Osteoblast (primary cell): Measurements from ENCODE around the gene RIC3. TPM values are rescaled to one million over a fixed set of nuclear protein-coding genes. Genes with fewer than 3 reads are reported as not detected.

Source experiments
- DNase-seq: peaks from one replicate; pipeline ENCODE4 v3.0.0; 2011; ENCODE audit warnings: low spot score, mixed read lengths; ENCODE audit not compliant: insufficient read length; ENCODE audit errors: missing footprints
- H2AFZ ChIP-seq: 2 replicates; pipeline ENCODE4 v1.6.0; 2011; ENCODE audit warnings: mild to moderate bottlenecking, low read length
- H3K27ac ChIP-seq: 2 replicates; pipeline ENCODE4 v1.5.1; 2011; ENCODE audit warnings: mild to moderate bottlenecking, low read depth, low read length, moderate library complexity
- H3K27me3 ChIP-seq: 2 replicates; pipeline ENCODE4 v1.6.0; 2012; ENCODE audit warnings: mild to moderate bottlenecking, control low read depth, inconsistent platforms, low read length, moderate library complexity; ENCODE audit not compliant: insufficient read depth
- H3K36me3 ChIP-seq: 2 replicates; pipeline ENCODE4 v1.5.1; 2011; ENCODE audit warnings: mild to moderate bottlenecking, low read length, control low read depth, moderate library complexity; ENCODE audit not compliant: insufficient read depth
- H3K4me1 ChIP-seq: 2 replicates; pipeline ENCODE4 v1.5.1; 2011; ENCODE audit warnings: mild to moderate bottlenecking, low read length, control low read depth, moderate library complexity; ENCODE audit not compliant: insufficient read depth
- H3K4me2 ChIP-seq: 2 replicates; pipeline ENCODE4 v1.6.0; 2011; ENCODE audit warnings: mild to moderate bottlenecking, low read length; ENCODE audit not compliant: insufficient read depth
- H3K4me3 ChIP-seq: fragments of 200-600 bp; sonication (generic); 3 replicates; pipeline ENCODE4 v1.5.1; 2012; ENCODE audit warnings: mild to moderate bottlenecking, low read length, inconsistent platforms; ENCODE audit not compliant: insufficient read depth
- H3K79me2 ChIP-seq: 2 replicates; pipeline ENCODE4 v1.6.0; 2012; ENCODE audit warnings: mild to moderate bottlenecking, low read length, control low read depth, inconsistent platforms; ENCODE audit not compliant: insufficient read depth
- H3K9me3 ChIP-seq: 2 replicates; pipeline ENCODE4 v1.5.1; 2011; ENCODE audit warnings: low read depth, low read length, control low read depth
- H4K20me1 ChIP-seq: 2 replicates; pipeline ENCODE4 v1.6.0; 2012; ENCODE audit warnings: mild to moderate bottlenecking, low read length, control low read depth; ENCODE audit not compliant: insufficient read depth
- total RNA-seq: library from RNA; depleted of rRNA; stranded (reverse); fragments of >200 nt; gene quantifications from 2 replicates; pipeline ENCODE4 v1.2.3, GENCODE V29; 2012
- TF ChIP-seq, protein P1 (sequence below): IDR thresholded peaks from 2 replicates; pipeline ENCODE4 v1.5.1; 2011; ENCODE audit warnings: mild to moderate bottlenecking, low read depth, low read length, moderate library complexity; ENCODE audit errors: extremely low read depth

The RIC3 gene
- total RNA-seq, 1 donor = not detected

DNA sequence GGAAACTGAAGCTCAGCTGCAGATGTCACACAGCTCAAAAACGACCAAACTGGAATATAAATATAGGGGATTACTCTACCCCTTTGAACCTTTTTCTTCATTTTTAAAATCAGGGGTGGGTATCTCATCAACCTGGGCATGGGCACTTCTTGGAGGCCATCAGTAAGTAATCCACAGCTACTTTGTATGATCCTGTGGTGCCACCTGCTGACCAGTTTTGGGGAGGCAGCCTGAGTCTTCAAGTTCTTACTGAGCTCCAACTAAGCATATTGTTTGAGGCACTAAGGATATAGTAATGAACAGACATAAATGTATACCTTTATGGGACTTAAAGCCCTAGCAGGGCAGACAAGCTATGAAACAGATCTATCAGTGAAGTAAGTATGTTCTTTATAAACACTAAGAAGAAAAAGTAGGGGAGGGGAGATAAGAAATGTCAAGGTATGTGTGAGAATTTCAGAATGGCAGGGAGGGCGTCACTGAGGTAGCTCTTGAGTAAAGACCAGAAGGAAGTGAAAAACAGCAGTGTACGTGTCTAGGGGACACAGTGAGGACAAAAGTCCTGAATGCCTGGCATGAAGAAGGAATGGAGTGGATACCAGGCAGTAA is 69.4 kb downstream of the RIC3 start:
- Histone ChIP-seq H3K27ac (peak overlapping the region; percentile 79), H3K4me2 (no peak overlapping the region), H3K9me3 (no peaks in the 10 kb centered on the region), H3K4me1 (peaks cover 17% of the 10 kb centered on the region), H4K20me1 (peaks cover 11% of the 10 kb centered on the region), H3K36me3 (peaks cover 44% of the 10 kb centered on the region), H2AFZ (no peak overlapping the region), H3K27me3 (no peaks in the 10 kb centered on the region), H3K4me3 (no peak overlapping the region), H3K79me2 (no peaks in the 10 kb centered on the region)
- TF ChIP-seq, protein P1, sequence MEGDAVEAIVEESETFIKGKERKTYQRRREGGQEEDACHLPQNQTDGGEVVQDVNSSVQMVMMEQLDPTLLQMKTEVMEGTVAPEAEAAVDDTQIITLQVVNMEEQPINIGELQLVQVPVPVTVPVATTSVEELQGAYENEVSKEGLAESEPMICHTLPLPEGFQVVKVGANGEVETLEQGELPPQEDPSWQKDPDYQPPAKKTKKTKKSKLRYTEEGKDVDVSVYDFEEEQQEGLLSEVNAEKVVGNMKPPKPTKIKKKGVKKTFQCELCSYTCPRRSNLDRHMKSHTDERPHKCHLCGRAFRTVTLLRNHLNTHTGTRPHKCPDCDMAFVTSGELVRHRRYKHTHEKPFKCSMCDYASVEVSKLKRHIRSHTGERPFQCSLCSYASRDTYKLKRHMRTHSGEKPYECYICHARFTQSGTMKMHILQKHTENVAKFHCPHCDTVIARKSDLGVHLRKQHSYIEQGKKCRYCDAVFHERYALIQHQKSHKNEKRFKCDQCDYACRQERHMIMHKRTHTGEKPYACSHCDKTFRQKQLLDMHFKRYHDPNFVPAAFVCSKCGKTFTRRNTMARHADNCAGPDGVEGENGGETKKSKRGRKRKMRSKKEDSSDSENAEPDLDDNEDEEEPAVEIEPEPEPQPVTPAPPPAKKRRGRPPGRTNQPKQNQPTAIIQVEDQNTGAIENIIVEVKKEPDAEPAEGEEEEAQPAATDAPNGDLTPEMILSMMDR = peak; percentile 93
- DNase-seq = peak; percentile 86

DNA sequence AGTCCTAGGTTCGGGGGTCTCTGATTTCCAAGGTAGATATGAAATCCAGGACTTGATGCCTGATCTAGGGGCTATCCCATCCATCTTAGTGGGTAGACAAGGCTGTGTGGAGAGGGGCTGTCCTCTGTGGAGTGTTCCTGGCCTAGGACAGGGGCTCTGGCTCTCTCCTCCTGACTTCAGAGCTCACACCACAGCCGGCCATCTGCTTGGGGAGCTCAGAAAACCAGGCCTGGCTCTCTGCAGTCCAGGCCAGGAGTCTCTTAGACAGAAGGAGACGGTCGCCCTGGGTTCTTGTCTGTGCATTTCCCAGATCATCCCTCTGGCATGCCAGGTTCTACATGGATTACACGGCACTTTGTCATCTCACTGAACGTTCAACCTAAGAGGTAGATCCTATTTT is 69.9 kb downstream of the RIC3 start:
- TF ChIP-seq, protein P1 = no peak
- DNase-seq = peak; percentile 73
- Histone ChIP-seq H4K20me1 (peaks cover 11% of the 10 kb centered on the region), H3K4me3 (no peak overlapping the region), H3K9me3 (no peaks in the 10 kb centered on the region), H3K27ac (peak overlapping the region; percentile 79), H3K4me1 (peaks cover 17% of the 10 kb centered on the region), H3K79me2 (no peaks in the 10 kb centered on the region), H2AFZ (peak overlapping the region; percentile 11), H3K27me3 (no peaks in the 10 kb centered on the region), H3K36me3 (peaks cover 40% of the 10 kb centered on the region), H3K4me2 (peak overlapping the region; percentile 18)

DNA sequence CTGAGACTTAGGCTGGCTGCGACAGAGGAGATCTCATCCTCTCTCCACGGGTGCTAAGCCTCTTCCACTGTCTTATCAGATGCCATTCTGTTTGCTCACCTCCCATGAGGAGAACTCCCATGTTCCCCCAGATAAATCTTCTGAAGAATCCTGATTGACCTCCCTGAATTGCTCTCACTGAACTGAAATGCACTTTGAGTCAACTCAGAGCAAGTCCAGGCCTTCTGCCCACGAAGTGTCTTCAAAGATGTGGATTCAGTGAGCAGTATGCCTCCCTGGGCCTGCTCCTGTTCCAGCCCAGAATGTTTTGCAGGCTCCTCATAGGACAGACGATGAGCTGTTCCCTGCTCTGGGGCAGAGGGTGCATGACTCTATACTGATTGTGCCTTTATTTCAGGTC is 70.5 kb downstream of the RIC3 start:
- peaks cover 39% of the 10 kb centered on the region for H3K36me3 ChIP-seq
- no peak overlapping the region for H3K4me3 ChIP-seq
- DNase-seq = peak; percentile 96
- H3K4me1 ChIP-seq = peaks cover 17% of the 10 kb centered on the region
- H3K27ac ChIP-seq = peak overlapping the region; percentile 79
- peaks cover 12% of the 10 kb centered on the region for H4K20me1 ChIP-seq
- no peaks in the 10 kb centered on the region for H3K27me3 ChIP-seq
- TF ChIP-seq, protein P1 = no peak
- H3K4me2 ChIP-seq = peak overlapping the region; percentile 18
- no peaks in the 10 kb centered on the region for H3K9me3 ChIP-seq
- no peaks in the 10 kb centered on the region for H3K79me2 ChIP-seq
- peak overlapping the region; percentile 11 for H2AFZ ChIP-seq

DNA sequence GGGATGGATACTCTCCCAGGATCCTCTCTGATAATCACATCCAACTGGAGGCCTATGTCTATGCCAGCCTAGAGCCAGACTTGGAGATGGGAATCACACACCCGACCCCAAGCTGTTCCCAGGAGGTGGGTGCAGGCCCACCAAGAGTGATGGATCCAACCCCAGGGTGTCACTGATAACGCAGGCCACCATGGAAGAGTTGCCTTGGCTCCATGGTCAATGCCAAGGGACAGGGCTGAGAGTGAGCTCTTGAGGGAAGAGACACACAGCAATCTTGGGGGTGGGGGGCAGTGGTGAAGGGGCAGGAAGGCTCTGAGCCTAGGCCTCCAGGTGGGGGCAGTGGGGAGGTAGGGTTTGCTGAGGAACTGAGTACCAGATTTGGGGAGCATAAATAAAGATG is 70.9 kb downstream of the RIC3 start:
- H2AFZ ChIP-seq = no peak overlapping the region
- peak overlapping the region; percentile 60 for H3K27ac ChIP-seq
- no peak overlapping the region for H3K4me2 ChIP-seq
- peaks cover 39% of the 10 kb centered on the region for H3K36me3 ChIP-seq
- TF ChIP-seq, protein P1 = no peak
- no peaks in the 10 kb centered on the region for H3K9me3 ChIP-seq
- no peaks in the 10 kb centered on the region for H3K27me3 ChIP-seq
- peaks cover 17% of the 10 kb centered on the region for H3K4me1 ChIP-seq
- peak; percentile 42 for DNase-seq
- peaks cover 16% of the 10 kb centered on the region for H4K20me1 ChIP-seq
- no peaks in the 10 kb centered on the region for H3K79me2 ChIP-seq
- H3K4me3 ChIP-seq = no peak overlapping the region
